ENCODE measurements around the gene TCAP. TPM values are rescaled to one million over a fixed set of nuclear protein-coding genes. Genes with fewer than 3 reads are reported as not detected.

Gene TCAP
- polyA plus RNA-seq, 1 donor from 2014 or later: 3.7 TPM

- no peak for TF ChIP-seq EP300 (conservative IDR thresholded peaks at IDR 0.05; ENCODE audit: poor library complexity, severe bottlenecking)
Observed at GRCh38 chr17:39679521-39680192, 14.5 kb downstream of the TCAP start (continued).

- no peaks in the 10 kb centered on the region for H3K79me2 ChIP-seq (replicated peaks; ENCODE audit: insufficient read depth, low read length)
- H3K9ac ChIP-seq (ENCODE audit: low read length): no peak overlapping the region
- no peaks in the 10 kb centered on the region for H3F3A ChIP-seq (ENCODE audit: insufficient read depth, low read length, poor library complexity, severe bottlenecking)
- H3K27me3 ChIP-seq (ENCODE audit: insufficient read depth, low read depth, low read length): no peaks in the 10 kb centered on the region
- no peak overlapping the region for H2AFZ ChIP-seq (ENCODE audit: low read depth, low read length)
- no peaks in the 10 kb centered on the region for H3K9me3 ChIP-seq (ENCODE audit: low read length)
- H4K20me1 ChIP-seq (ENCODE audit: insufficient read depth): no peaks in the 10 kb centered on the region
- H3K4me3 ChIP-seq (ENCODE audit: low read length): no peak overlapping the region
- H3K36me3 ChIP-seq (ENCODE audit: insufficient read depth, low read length): no peaks in the 10 kb centered on the region
- H3K4me2 ChIP-seq (ENCODE audit: low read length): no peak overlapping the region
- no peaks in the 10 kb centered on the region for H3K9me2 ChIP-seq (ENCODE audit: insufficient read depth, low read length)
- TF ChIP-seq REST (IDR thresholded peaks at IDR 0.05; ENCODE audit: borderline replicate concordance) (no peak), TAF1 (IDR thresholded peaks at IDR 0.05; ENCODE audit: low read depth) (no peak), SMC3 (conservative IDR thresholded peaks at IDR 0.05; ENCODE audit: poor library complexity) (no peak), POLR2AphosphoS5 (IDR thresholded peaks at IDR 0.05) (no peak), RAD21 (conservative IDR thresholded peaks at IDR 0.05) (no peak), CTCF (IDR thresholded peaks at IDR 0.05; ENCODE audit: poor library complexity, severe bottlenecking) (no peak), EZH2 (IDR thresholded peaks at IDR 0.05; ENCODE audit: borderline replicate concordance, insufficient read depth, low read length, poor library complexity, severe bottlenecking) (no peak), MXI1 (conservative IDR thresholded peaks at IDR 0.05; ENCODE audit: poor library complexity, severe bottlenecking) (no peak), EP300 (conservative IDR thresholded peaks at IDR 0.05; ENCODE audit: poor library complexity, severe bottlenecking) (no peak)
- H3K27ac ChIP-seq (ENCODE audit: low read length): no peak overlapping the region
Observed at GRCh38 chr17:39683295-39683939, 18.3 kb downstream of the TCAP start.

Measured in neural cell (in vitro differentiated cells).